Cardiac muscle cell (in vitro differentiated cells and primary cell): Measurements from ENCODE around the gene STX19. TPM values are rescaled to one million over a fixed set of nuclear protein-coding genes. Genes with fewer than 3 reads are reported as not detected.

ENCODE experiments used
- DNase-seq, 2 donors: peaks; one replicate each; pipeline versions ENCODE4 v3.0.0 to v3.0.0-alpha.2; 2010 to 2017; ENCODE audit warnings: low read depth in 1 of 2, low spot score in 1 of 2
- H3K27ac ChIP-seq: fragments of 200-600 bp; sonication (generic); 2 replicates; pipeline ENCODE4 v1.5.1; 2016
- H3K27me3 ChIP-seq: fragments of 200-600 bp; sonication (generic); 2 replicates; pipeline ENCODE4 v1.6.0; 2016; ENCODE audit warnings: control low read depth
- H3K36me3 ChIP-seq: fragments of 200-600 bp; sonication (generic); 2 replicates; pipeline ENCODE4 v1.5.1; 2016; ENCODE audit warnings: control low read depth
- H3K4me1 ChIP-seq: fragments of 200-600 bp; sonication (generic); 2 replicates; pipeline ENCODE4 v1.8.1; 2017; ENCODE audit warnings: low read depth, mild to moderate bottlenecking, mixed run types
- H3K4me3 ChIP-seq: fragments of 200-600 bp; sonication (generic); 2 replicates; pipeline ENCODE4 v1.5.1; 2016; ENCODE audit warnings: mild to moderate bottlenecking
- H3K9me3 ChIP-seq: fragments of 200-600 bp; sonication (generic); 2 replicates; pipeline ENCODE4 v1.5.1; 2017; ENCODE audit warnings: low read depth, mild to moderate bottlenecking, control low read depth
- polyA plus RNA-seq: library from polyadenylated mRNA; unstranded; fragments of >200 nt; fragmentation: Nextera tagmentation; extraction: Ambion mirVana; gene quantifications from 2 replicates; pipeline ENCODE4 v1.2.1, GENCODE V29; 2016
- total RNA-seq: library from RNA; depleted of rRNA; stranded (reverse); fragments of >200 nt; gene quantifications from 2 replicates; pipeline ENCODE4 v1.2.3, GENCODE V29; 2016
- TF ChIP-seq, protein P1 (sequence below): IDR thresholded peaks from 2 replicates; pipeline ENCODE4 v1.5.1; 2012; ENCODE audit warnings: low read depth, mild to moderate bottlenecking, low read length

The STX19 gene
- total and polyA plus RNA-seq, 2 experiments from 2014 or later, result not detected

DNA sequence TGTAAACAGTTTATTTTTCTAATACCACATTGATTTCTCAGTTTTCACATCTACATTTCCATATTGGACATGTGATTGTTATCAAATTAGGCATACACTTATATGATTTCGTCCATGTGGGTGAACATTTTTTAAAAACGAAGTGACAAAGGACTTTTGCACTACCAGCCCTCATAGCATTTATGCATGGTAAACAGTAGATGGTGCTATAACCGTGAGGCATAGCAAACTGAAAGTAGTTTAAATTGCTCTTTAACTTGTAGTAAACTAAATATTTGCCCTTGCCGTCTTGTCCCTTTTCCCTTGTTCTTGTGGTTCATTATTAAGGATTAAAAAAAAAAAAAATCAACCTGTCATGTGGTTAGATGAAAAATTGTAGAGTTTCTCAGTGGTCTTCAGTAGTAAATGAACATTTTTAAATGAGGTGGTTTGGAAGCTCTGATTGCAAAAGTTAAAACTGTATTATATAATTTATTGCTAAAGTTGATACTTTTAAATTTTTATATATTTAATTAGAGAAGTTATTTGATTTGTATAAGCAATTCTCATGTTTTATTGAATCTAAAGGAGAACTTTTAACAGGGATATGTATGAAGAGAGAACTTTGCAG is 24.0 kb downstream of the STX19 start:
- no peaks in the 10 kb centered on the region for H3K9me3 ChIP-seq
- H3K27me3 ChIP-seq, result no peaks in the 10 kb centered on the region
- H3K4me1 ChIP-seq, result no peaks in the 10 kb centered on the region
- peak; percentile 52 to 82 for DNase-seq
- H3K4me3 ChIP-seq, result no peak overlapping the region
- TF ChIP-seq, protein P1, sequence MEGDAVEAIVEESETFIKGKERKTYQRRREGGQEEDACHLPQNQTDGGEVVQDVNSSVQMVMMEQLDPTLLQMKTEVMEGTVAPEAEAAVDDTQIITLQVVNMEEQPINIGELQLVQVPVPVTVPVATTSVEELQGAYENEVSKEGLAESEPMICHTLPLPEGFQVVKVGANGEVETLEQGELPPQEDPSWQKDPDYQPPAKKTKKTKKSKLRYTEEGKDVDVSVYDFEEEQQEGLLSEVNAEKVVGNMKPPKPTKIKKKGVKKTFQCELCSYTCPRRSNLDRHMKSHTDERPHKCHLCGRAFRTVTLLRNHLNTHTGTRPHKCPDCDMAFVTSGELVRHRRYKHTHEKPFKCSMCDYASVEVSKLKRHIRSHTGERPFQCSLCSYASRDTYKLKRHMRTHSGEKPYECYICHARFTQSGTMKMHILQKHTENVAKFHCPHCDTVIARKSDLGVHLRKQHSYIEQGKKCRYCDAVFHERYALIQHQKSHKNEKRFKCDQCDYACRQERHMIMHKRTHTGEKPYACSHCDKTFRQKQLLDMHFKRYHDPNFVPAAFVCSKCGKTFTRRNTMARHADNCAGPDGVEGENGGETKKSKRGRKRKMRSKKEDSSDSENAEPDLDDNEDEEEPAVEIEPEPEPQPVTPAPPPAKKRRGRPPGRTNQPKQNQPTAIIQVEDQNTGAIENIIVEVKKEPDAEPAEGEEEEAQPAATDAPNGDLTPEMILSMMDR, result peak; percentile 80
- H3K36me3 ChIP-seq, result no peaks in the 10 kb centered on the region
- no peak overlapping the region for H3K27ac ChIP-seq

DNA sequence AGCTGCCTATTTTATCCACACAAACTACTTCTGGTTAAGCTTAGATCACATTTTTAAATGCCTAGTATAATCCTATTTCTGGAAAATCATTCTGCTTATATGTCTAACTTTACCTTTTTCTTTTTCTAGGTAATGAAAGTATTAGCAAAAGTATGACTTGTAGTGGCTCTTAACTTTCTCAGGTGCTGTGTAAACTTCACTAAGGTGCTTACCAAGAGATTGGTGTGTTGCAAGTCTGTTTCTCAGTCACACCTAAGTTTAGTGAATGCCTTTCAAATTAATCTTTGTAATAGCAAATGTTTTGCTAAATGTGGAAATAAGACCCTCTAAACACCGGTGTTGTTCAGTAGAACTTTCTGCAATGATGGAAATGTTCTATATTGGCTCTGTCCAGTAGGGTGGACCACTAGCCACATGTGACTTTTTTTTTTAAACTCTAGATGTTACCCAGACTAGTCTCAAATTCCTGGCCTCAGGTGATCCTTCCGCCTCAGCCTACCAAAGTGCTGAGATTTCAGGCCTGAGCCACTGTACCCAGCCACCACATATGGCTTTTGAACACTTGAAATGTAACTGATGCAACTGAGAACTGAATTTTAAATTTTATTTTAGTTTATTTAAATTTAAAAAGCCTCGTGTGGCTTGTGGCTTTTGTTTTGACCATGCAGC is 26.4 kb downstream of the STX19 start:
- Histone ChIP-seq H3K27me3 (no peaks in the 10 kb centered on the region), H3K36me3 (no peaks in the 10 kb centered on the region), H3K27ac (no peak overlapping the region), H3K4me3 (no peak overlapping the region), H3K4me1 (no peaks in the 10 kb centered on the region), H3K9me3 (no peaks in the 10 kb centered on the region)
- TF ChIP-seq, protein P1, result no peak
- DNase-seq, result no peak

DNA sequence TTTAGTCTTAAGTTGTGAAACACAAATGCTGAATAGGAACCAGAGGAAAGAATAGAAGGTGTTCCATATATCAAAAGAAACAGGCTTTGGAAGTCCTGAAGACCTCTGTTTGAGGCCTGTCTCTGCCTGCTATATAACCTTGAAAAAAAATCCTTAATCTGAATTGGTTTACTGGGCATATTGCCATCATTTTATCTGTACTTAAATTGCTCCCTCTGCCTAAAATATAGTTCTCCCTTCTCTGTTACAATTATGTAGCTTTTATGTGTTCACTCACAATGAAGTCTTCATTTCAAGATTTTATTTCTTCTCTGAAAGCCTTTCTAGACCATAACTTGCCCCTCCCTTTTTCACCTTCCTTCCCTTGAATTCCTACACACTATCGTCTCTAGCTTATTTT is 27.2 kb downstream of the STX19 start:
- peak in 1 of 2 donors; percentile 40 for DNase-seq
- H3K4me3 ChIP-seq, result no peak overlapping the region
- H3K9me3 ChIP-seq, result no peaks in the 10 kb centered on the region
- H3K27me3 ChIP-seq, result no peaks in the 10 kb centered on the region
- H3K27ac ChIP-seq, result no peak overlapping the region
- TF ChIP-seq, protein P1, result no peak
- no peaks in the 10 kb centered on the region for H3K36me3 ChIP-seq
- H3K4me1 ChIP-seq, result no peaks in the 10 kb centered on the region

DNA sequence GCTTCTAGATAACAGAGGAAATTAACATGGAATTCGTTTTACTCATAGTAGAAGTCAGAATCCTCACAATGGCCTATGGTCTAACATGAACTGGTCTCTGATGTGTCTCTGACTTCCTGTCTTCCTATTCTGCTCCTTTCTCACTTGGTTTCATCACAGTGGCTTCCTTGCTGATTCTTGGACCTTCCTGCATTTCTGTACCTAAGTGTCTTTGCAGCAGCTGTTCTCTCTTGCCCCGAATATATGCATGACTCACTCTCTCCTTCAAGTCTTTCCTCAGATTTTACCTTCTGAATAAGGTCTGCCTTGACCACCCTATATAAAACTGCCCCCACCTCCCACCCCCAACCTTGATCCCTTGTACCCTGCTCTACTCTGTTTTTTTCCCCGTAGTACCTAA is 34.3 kb downstream of the STX19 start:
- Histone ChIP-seq H3K36me3 (no peaks in the 10 kb centered on the region), H3K27ac (no peak overlapping the region), H3K4me1 (no peaks in the 10 kb centered on the region), H3K27me3 (no peaks in the 10 kb centered on the region), H3K9me3 (no peaks in the 10 kb centered on the region), H3K4me3 (no peak overlapping the region)
- TF ChIP-seq, protein P1, result no peak
- peak in 1 of 2 donors; percentile 30 for DNase-seq

DNA sequence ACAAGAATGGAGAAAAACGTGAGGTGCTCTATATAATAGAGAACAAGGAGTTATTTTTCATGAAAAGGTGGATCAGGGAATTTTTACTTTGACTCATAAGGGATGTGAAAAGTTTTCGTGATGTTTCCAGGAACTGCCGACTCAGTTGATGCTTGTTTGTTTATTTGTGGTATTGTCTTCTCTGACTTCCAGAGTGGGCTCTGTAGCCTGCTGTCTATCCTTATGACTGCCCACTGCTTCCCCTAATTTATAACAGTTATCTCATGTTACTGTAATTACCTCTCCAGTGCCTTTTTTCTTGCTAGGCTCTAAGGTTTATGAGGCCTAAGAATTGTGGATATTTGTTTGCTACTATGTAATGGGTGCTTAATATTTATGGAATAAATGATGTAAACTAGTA is 36.2 kb downstream of the STX19 start:
- H3K36me3 ChIP-seq, result no peaks in the 10 kb centered on the region
- no peak overlapping the region for H3K27ac ChIP-seq
- H3K27me3 ChIP-seq, result no peaks in the 10 kb centered on the region
- no peaks in the 10 kb centered on the region for H3K9me3 ChIP-seq
- peaks cover 11% of the 10 kb centered on the region for H3K4me1 ChIP-seq
- TF ChIP-seq, protein P1, result no peak
- DNase-seq, result no peak
- H3K4me3 ChIP-seq, result no peak overlapping the region
